ENCODE results near the gene NDST1. TPM values are rescaled to one million over a fixed set of nuclear protein-coding genes. Genes with fewer than 3 reads are reported as not detected.

The NDST1 gene
- total RNA-seq, 1 experiment from 2014 or later = 69.9 TPM

GRCh38 chr5:150598821-150599273, 90.9 kb downstream of the NDST1 start:
- DNase-seq (ENCODE audit: low spot score) = no peak
- Mint-ChIP-seq H3K4me1 (peaks cover 14% of the 10 kb centered on the region), H3K27me3 (ENCODE audit: low read depth) (no peaks in the 10 kb centered on the region), H3K9me3 (no peaks in the 10 kb centered on the region), H3K27ac (no peak overlapping the region), H3K36me3 (no peaks in the 10 kb centered on the region), H3K4me3 (no peak overlapping the region)
- POLR2A ChIA-PET = no interaction called here
- no peak for ATAC-seq
- CTCF ChIA-PET = interaction anchor here (0.7 kb wide), 1 partner anchor 24 kb away, joined by 3 read pairs; no protein-coding TSS in a partner anchor
- TF ChIP-seq CTCF (IDR thresholded peaks at IDR 0.05) (no peak), E2F5 (CRISPR knock-in tag; IDR thresholded peaks at IDR 0.05) (no peak), TP53 (CRISPR knock-in tag; IDR thresholded peaks at IDR 0.05) (no peak), ERG (CRISPR knock-in tag; IDR thresholded peaks at IDR 0.05) (no peak), ZNF138 (CRISPR knock-in tag; conservative IDR thresholded peaks at IDR 0.05) (no peak), ATF2 (CRISPR knock-in tag; IDR thresholded peaks at IDR 0.05; ENCODE audit: borderline replicate concordance, low read depth) (no peak), ZNF425 (CRISPR knock-in tag; conservative IDR thresholded peaks at IDR 0.05) (no peak), PREB (CRISPR knock-in tag; IDR thresholded peaks at IDR 0.05; ENCODE audit: borderline replicate concordance) (no peak), NFYB (CRISPR knock-in tag; conservative IDR thresholded peaks at IDR 0.05; ENCODE audit: low read depth) (no peak), ZNF532 (CRISPR knock-in tag; IDR thresholded peaks at IDR 0.05; ENCODE audit: borderline replicate concordance) (no peak)

- TF ChIP-seq ATF3 (CRISPR knock-in tag; conservative IDR thresholded peaks at IDR 0.05) (no peak), HMGXB4 (CRISPR knock-in tag; IDR thresholded peaks at IDR 0.05) (no peak)
- no peak; the same call in 1 of the 2 replicates for ATAC-seq
- Mint-ChIP-seq H3K4me3 (no peak overlapping the region), H3K4me1 (peaks cover 14% of the 10 kb centered on the region), H3K36me3 (no peaks in the 10 kb centered on the region), H3K27me3 (ENCODE audit: low read depth) (no peaks in the 10 kb centered on the region), H3K9me3 (no peaks in the 10 kb centered on the region), H3K27ac (no peak overlapping the region)
- ChIA-PET POLR2A (no interaction called here), CTCF (interaction anchor here (0.9 to 1.2 kb wide), 2 partner anchors 15 to 25 kb away, joined by 4 to 7 read pairs; no protein-coding TSS in a partner anchor)
- no peak for DNase-seq (ENCODE audit: low spot score)
These were observed 91.3 kb downstream of the NDST1 start for GRCh38 chr5:150599281-150599680.
